Heart right ventricle (tissue), 16 donors: ENCODE results near the gene NUP205. TPM values are rescaled to one million over a fixed set of nuclear protein-coding genes. Genes with fewer than 3 reads are reported as not detected.

Source experiments
- ATAC-seq, 8 donors: fragments of 200-7000 bp; cut with Tn5 transposase; one replicate each; pipeline ENCODE4 v1.9.1; 2020; ENCODE audit warnings: mild to moderate bottlenecking in 8 of 8, moderate library complexity in 8 of 8, moderate number of reproducible peaks in 1 of 8
- DNase-seq, 2 donors: peaks; one replicate each; pipeline ENCODE4 v3.0.0-alpha.2; 2020
- H3K27ac ChIP-seq, 10 donors: fragments of 200-600 bp; sonication (generic) in 2 of 10; one replicate each; pipeline versions ENCODE4 v1.5.0 to v1.8.0; 2020 to 2022; ENCODE audit warnings: mild to moderate bottlenecking in 3 of 10
- H3K27me3 ChIP-seq, 7 donors: fragments of 200-600 bp; one replicate each; pipeline ENCODE4 v1.8.0; 2021 to 2022; ENCODE audit warnings: mild to moderate bottlenecking in 2 of 7
- H3K36me3 ChIP-seq, 9 donors: fragments of 200-600 bp; sonication (generic) in 1 of 9; one replicate each; pipeline versions ENCODE4 v1.5.0 to v1.8.0; 2020 to 2022; ENCODE audit warnings: mild to moderate bottlenecking in 2 of 9
- H3K4me1 ChIP-seq, 9 donors: fragments of 200-600 bp; sonication (generic) in 1 of 9; one replicate each; pipeline versions ENCODE4 v1.5.0 to v1.8.0; 2020 to 2022; ENCODE audit warnings: mild to moderate bottlenecking in 4 of 9
- H3K4me3 ChIP-seq, 10 donors: fragments of 200-600 bp; sonication (generic) in 2 of 10; one replicate each; pipeline versions ENCODE4 v1.5.0 to v1.8.0; 2020 to 2022; ENCODE audit warnings: mild to moderate bottlenecking in 7 of 10, moderate library complexity in 2 of 10
- H3K9me3 ChIP-seq, 11 donors: fragments of 200-600 bp in 10 of 11; sonication (generic) in 2 of 11; one replicate each; pipeline versions ENCODE4 v1.5.0 to v1.8.0; 2013 to 2022; ENCODE audit warnings: mild to moderate bottlenecking in 2 of 11, control low read depth in 1 of 11, moderate library complexity in 1 of 11
- CTCF ChIP-seq, 9 donors: fragments of 200-600 bp; sonication (generic) in 2 of 9; IDR thresholded peaks; one replicate each; pipeline versions ENCODE4 v1.5.0 to v1.8.0; 2021 to 2022; ENCODE audit warnings: antibody characterized with exemption in 9 of 9, mild to moderate bottlenecking in 5 of 9, moderate library complexity in 1 of 9
- WGBS, 2 donors: extraction: QIAGEN DNeasy Blood & Tissue Kit; methylation state at CpG; one replicate each; pipeline ENCODE4 v1.1.7; 2013; ENCODE audit warnings: inconsistent platforms in 1 of 2; 5-methylcytosine and 5-hydroxymethylcytosine counted together
- intact Hi-C, 10 donors: fragments of 100-400 bp; cut with DNase I; formaldehyde crosslinking; loops; one replicate each; pipeline versions ENCODE4 v1.11.1 to v1.14.2; 2022
- polyA plus RNA-seq, 2 donors: library from polyadenylated mRNA; stranded (reverse); fragments of 200-250 nt; gene quantifications; one replicate each; pipeline ENCODE4 v1.2.3, GENCODE V29; 2013
- total RNA-seq, 10 donors: library from RNA; stranded (reverse); fragmentation: NEBNext Ultra II Directional in 3 of 10; extraction: Animal tissue kit (Norgen Biotek cat#: 25700) in 3 of 10; gene quantifications; one replicate each; pipeline versions ENCODE4 v1.2.1 to v1.2.4, GENCODE V29; 2021 to 2023
- donor health status: Arrhythmogenic right ventricular cardiomyopathy.
- donor health status: ischemic (EF 13 %, LVEDD 7.1; RV severe dilation, severe dysfunction).
- donor health status: healthy with polysubstance abuse.
- donor health status: DM: no; HTN: yes; CAD: no.
- donor health status: DM: no; HTN: no; CAD: no.
- donor health status: ischemic (EF 25% LVEDD 6.9; RV normal size, moderate dysfunction).
- donor health status: ischemic (EF 25% LVEDD 5.7; RV mildly dilated, moderate dysfunction).
- donor health status: healthy.
- donor health status: DM: yes; HTN: yes; CAD: no.
- donor health status: Ischemic cardiomyopathy.
- donor health status: ischemic (EF 35%, LVEDD 5.7; RV mildly dilated, moderate dysfunction).
- donor health status: nonischemic (EF 11% LVEDD 7.7; RV severe dilation, severe dysfunction).
- donor health status: DM: yes; HTN: yes; CAD: no.
- donor health status: PGD.
- donor health status: ischemic (EF 29% LVEDD 5.4; RV normal size, mild dysfunction).
- donor health status: nonischemic (EF 23%, LVEDD 6.1; RV moderate dilation, normal function).

Gene NUP205
- total and polyA plus RNA-seq, 12 donors: 11.6 to 23.6 (median 14.1) TPM

GRCh38 chr7:135617781-135618180, 60.1 kb downstream of the NUP205 start:
- Histone ChIP-seq H3K27ac (no peak overlapping the region), H3K9me3 (no peaks in the 10 kb centered on the region), H3K4me1 (peaks cover 0 to 9% (median 0%) of the 10 kb centered on the region in 9 donors), H3K36me3 (peaks cover 0 to 87% (median 30%) of the 10 kb centered on the region in 9 donors), H3K27me3 (no peaks in the 10 kb centered on the region), H3K4me3 (no peak overlapping the region)
- intact Hi-C loops: no loop called here
- ATAC-seq (no peak), DNase-seq (no peak)
- WGBS, 2 donors: 56 to 59% methylated on average over 2 of the region's 2 CpGs
- TF ChIP-seq CTCF (IDR thresholded peaks at IDR 0.05): no peak

DNA sequence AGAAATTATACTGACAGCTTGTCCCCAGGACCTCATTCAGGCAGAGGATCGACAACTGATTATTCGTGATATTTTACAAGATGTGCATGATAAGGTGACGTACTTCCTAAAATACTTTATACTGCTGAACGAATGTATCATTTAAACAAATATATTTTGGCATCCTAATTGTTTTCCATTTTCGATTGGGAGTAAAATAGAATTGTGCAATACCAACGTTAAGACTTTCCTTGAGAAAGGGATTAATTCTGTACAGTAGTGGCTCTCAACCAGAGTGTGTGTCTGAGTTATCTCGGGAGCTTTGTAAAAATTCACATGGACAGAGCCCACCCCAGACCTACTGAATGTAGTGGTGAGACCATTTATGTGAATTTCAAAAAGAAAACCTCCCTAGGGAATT, 60.8 kb downstream of the NUP205 start:
- Histone ChIP-seq H3K27ac (no peak overlapping the region), H3K27me3 (no peaks in the 10 kb centered on the region), H3K4me3 (no peak overlapping the region), H3K36me3 (peaks cover 0 to 88% (median 37%) of the 10 kb centered on the region in 9 donors), H3K4me1 (peaks cover 0 to 9% (median 0%) of the 10 kb centered on the region in 9 donors), H3K9me3 (no peaks in the 10 kb centered on the region)
- no peak for TF ChIP-seq CTCF (IDR thresholded peaks at IDR 0.05)
- ATAC-seq: no peak
- WGBS, 2 donors: 89 to 90% methylated on average over 7 of the region's 7 CpGs
- intact Hi-C loops: no loop called here
- no peak for DNase-seq

DNA sequence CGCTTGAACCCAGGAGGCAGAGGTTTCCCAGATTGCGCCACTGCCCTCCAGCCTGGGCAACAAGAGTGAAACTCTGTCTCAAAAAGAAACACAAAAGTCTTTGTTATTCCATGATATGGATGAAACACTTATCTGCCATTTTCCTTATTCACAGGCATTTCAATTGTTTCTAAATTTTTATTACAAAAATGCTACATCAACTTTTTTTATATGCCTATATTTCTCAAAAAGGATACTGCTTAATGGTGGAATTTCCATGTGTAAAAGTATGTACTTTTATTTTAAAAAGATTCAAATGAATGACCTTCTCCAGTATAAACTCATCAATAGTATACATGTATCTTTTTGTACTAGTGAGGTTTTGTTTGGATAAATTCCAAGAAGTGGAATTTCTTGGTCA, 62.7 kb downstream of the NUP205 start:
- no peak for ATAC-seq
- H3K36me3 ChIP-seq: peaks cover 0 to 90% (median 47%) of the 10 kb centered on the region in 9 donors

More for the DNA sequence above, 62.7 kb downstream of the NUP205 start:
- Histone ChIP-seq H3K27ac (no peak overlapping the region), H3K4me3 (no peak overlapping the region), H3K27me3 (no peaks in the 10 kb centered on the region), H3K9me3 (no peaks in the 10 kb centered on the region), H3K4me1 (peaks cover 0 to 9% (median 0%) of the 10 kb centered on the region in 9 donors)
- no peak for TF ChIP-seq CTCF (IDR thresholded peaks at IDR 0.05)
- intact Hi-C loops: loop anchor here in 1 of 10 donors (5.0 kb wide), 1 partner anchor 387 kb away; no protein-coding TSS in a partner anchor
- 94 to 98% methylated on average over 2 of the region's 2 CpGs for whole genome bisulfite sequencing, 2 donors
- DNase-seq: no peak
